Keratinocyte (primary cell): Measurements from ENCODE around the gene COPZ2.

ENCODE experiments used
- CTCF ChIP-seq, 3 experiments: IDR thresholded peaks in 1 of 3; conservative IDR thresholded peaks in 1 of 3; optimal IDR thresholded peaks in 1 of 3; 2 replicates in 2 of 3; 3 replicates in 1 of 3; pipeline versions ENCODE3 to v1.5.1; 2011; ENCODE audit warnings: low read length in 3 of 3, mild to moderate bottlenecking in 3 of 3, moderate library complexity in 2 of 3, control low read depth in 1 of 3, inconsistent platforms in 1 of 3; ENCODE audit not compliant: insufficient read depth in 2 of 3; ENCODE audit errors: extremely low read depth in 1 of 3
- EZH2 ChIP-seq: IDR thresholded peaks from one replicate; pipeline ENCODE4 v1.6.1; 2012; ENCODE audit warnings: inconsistent platforms, mild to moderate bottlenecking, low read length, moderate library complexity

- TF ChIP-seq CTCF (optimal IDR thresholded peaks at IDR 0.05 in 1 of 3, IDR thresholded peaks at IDR 0.05 in 1 of 3, conservative IDR thresholded peaks at IDR 0.05 in 1 of 3; ENCODE audit: extremely low read depth in 1 of 3, insufficient read depth in 2 of 3, low read length in 3 of 3) (no peak), EZH2 (no peak)
Observed at GRCh38 chr17:48059125-48059668, 21.6 kb upstream of the COPZ2 start.
